ENCODE data around the gene GPSM1. TPM values are rescaled to one million over a fixed set of nuclear protein-coding genes. Genes with fewer than 3 reads are reported as not detected.

The GPSM1 gene
- total RNA-seq, 1 donor from 2014 or later, result 59.4 TPM

DNA sequence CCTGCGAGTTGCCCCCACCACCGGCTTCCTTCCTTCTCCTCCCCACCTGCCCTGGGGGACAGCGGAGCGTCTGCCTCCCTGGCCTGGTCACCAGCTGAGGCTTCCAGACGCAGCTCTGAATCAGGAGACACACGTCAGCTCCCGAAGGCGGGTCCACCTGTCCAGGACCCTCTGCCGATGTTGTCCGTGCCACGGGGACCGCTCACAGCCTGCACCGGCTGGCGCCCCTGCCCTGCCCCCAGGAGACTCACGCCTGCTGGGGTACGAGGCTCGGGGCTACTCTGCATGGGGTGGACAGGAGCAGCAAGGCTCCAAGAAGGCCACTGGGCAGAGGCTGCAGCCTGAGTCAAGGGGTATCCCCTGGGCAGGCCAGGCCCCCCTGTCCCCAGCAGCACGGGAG lies 21.5 kb upstream of the GPSM1 start:
- Mint-ChIP-seq H3K27ac (ENCODE audit: unreplicated experiment) (no peak overlapping the region), H3K9me3 (ENCODE audit: unreplicated experiment) (no peaks in the 10 kb centered on the region)
- no peak for FAIRE-seq

DNA sequence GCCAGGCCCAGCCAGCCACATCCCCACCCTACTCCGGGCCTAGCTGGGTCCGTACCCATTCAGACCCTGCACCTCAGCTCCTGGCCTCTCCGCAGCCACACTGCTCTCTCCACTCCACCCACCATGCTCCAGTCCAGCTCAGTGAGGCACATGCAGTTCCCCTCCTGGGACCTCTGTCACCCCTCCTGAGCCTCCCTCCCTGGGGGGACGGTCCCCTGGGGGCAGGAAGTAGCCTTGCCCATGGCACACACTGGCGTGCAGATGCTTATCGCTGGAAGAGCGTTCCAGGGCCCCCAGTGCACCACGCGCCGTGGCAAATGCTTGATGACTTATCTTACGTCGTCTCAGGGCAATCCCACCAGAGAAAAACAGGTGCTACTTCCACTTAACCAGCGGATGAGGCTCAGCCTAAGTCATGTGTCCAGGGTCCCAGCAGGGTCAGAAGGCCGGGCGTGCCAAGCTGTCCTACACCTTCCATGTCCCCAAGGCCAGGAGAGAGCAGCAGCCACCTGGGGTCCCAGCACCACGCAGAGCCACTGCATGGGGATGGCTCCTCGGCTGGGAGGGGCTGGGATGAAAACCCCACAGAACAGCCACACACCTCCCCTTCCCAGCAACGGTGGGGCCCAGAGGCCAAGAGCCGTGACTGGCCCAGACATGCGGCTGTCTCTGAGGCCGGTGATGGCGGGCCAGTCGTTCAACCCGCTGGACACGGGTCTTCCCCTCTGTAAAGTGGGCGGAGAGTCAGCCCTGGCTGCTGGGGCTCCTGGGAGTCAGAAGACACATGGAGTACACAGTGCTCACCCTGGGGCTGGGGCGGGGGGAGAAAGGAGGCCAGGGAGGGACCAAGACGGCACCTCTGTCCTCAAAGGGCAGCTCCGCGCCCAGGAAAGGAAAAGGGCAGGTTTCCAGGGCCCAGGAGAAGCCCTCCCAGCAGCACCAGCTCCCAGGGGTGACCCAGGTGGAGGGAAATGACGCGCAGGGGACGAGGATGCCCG lies 20.8 kb upstream of the GPSM1 start:
- DNase-seq (ENCODE audit: low read depth) (no peak), FAIRE-seq (no peak)
- Mint-ChIP-seq H3K27me3 (ENCODE audit: low read depth, unreplicated experiment) (peaks cover 11% of the 10 kb centered on the region), H3K36me3 (ENCODE audit: low read depth, unreplicated experiment) (no peaks in the 10 kb centered on the region), H3K4me1 (ENCODE audit: low read depth, unreplicated experiment) (no peaks in the 10 kb centered on the region), H3K27ac (ENCODE audit: unreplicated experiment) (no peak overlapping the region), H3K4me3 (ENCODE audit: unreplicated experiment) (no peak overlapping the region), H3K9me3 (ENCODE audit: unreplicated experiment) (no peaks in the 10 kb centered on the region)
- Histone ChIP-seq H3K27ac (ENCODE audit: low read depth, low read length) (no peak overlapping the region), H3K27me3 (ENCODE audit: insufficient read depth, low read length) (no peaks in the 10 kb centered on the region), H3K36me3 (ENCODE audit: insufficient read depth, low read length) (no peaks in the 10 kb centered on the region), H3K4me3 (ENCODE audit: insufficient read depth, low read depth, low read length) (no peak overlapping the region), H3K9ac (ENCODE audit: low read length) (no peak overlapping the region), H3K4me2 (ENCODE audit: low read length) (no peak overlapping the region), H3K4me1 (ENCODE audit: insufficient read depth, low read length) (no peaks in the 10 kb centered on the region), H3K79me2 (ENCODE audit: insufficient read depth, low read length) (no peaks in the 10 kb centered on the region), H4K20me1 (ENCODE audit: insufficient read depth, low read length) (peaks cover 9% of the 10 kb centered on the region), H3K9me3 (ENCODE audit: insufficient read depth, low read depth, low read length) (no peaks in the 10 kb centered on the region), H2AFZ (ENCODE audit: low read depth, low read length) (no peak overlapping the region)
- TF ChIP-seq, protein P1, sequence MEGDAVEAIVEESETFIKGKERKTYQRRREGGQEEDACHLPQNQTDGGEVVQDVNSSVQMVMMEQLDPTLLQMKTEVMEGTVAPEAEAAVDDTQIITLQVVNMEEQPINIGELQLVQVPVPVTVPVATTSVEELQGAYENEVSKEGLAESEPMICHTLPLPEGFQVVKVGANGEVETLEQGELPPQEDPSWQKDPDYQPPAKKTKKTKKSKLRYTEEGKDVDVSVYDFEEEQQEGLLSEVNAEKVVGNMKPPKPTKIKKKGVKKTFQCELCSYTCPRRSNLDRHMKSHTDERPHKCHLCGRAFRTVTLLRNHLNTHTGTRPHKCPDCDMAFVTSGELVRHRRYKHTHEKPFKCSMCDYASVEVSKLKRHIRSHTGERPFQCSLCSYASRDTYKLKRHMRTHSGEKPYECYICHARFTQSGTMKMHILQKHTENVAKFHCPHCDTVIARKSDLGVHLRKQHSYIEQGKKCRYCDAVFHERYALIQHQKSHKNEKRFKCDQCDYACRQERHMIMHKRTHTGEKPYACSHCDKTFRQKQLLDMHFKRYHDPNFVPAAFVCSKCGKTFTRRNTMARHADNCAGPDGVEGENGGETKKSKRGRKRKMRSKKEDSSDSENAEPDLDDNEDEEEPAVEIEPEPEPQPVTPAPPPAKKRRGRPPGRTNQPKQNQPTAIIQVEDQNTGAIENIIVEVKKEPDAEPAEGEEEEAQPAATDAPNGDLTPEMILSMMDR (IDR thresholded peaks at IDR 0.05; ENCODE audit: insufficient read depth, low read depth, low read length), result no peak
- no peak for TF ChIP-seq EZH2 (IDR thresholded peaks at IDR 0.05; ENCODE audit: insufficient read depth, low read length)

More for the DNA sequence above, 21.5 kb upstream of the GPSM1 start:
- Histone ChIP-seq H2AFZ (ENCODE audit: low read depth, low read length) (no peak overlapping the region), H3K9me3 (ENCODE audit: insufficient read depth, low read depth, low read length) (no peaks in the 10 kb centered on the region), H3K4me3 (ENCODE audit: insufficient read depth, low read depth, low read length) (no peak overlapping the region), H3K27me3 (ENCODE audit: insufficient read depth, low read length) (peaks cover 3% of the 10 kb centered on the region), H3K4me2 (ENCODE audit: low read length) (no peak overlapping the region), H3K36me3 (ENCODE audit: insufficient read depth, low read length) (no peaks in the 10 kb centered on the region), H3K27ac (ENCODE audit: low read depth, low read length) (no peak overlapping the region), H3K79me2 (ENCODE audit: insufficient read depth, low read length) (no peaks in the 10 kb centered on the region), H3K4me1 (ENCODE audit: insufficient read depth, low read length) (no peaks in the 10 kb centered on the region), H4K20me1 (ENCODE audit: insufficient read depth, low read length) (peaks cover 9% of the 10 kb centered on the region), H3K9ac (ENCODE audit: low read length) (no peak overlapping the region)
- Mint-ChIP-seq H3K4me3 (ENCODE audit: unreplicated experiment) (no peak overlapping the region), H3K4me1 (ENCODE audit: low read depth, unreplicated experiment) (no peaks in the 10 kb centered on the region), H3K27me3 (ENCODE audit: low read depth, unreplicated experiment) (peaks cover 15% of the 10 kb centered on the region), H3K36me3 (ENCODE audit: low read depth, unreplicated experiment) (no peaks in the 10 kb centered on the region)
- DNase-seq (ENCODE audit: low read depth), result no peak
- TF ChIP-seq EZH2 (IDR thresholded peaks at IDR 0.05; ENCODE audit: insufficient read depth, low read length), result no peak
- TF ChIP-seq, protein P1 (IDR thresholded peaks at IDR 0.05; ENCODE audit: insufficient read depth, low read depth, low read length), result no peak
